H1 (cell line): Measurements from ENCODE around the gene HAS3. TPM values are rescaled to one million over a fixed set of nuclear protein-coding genes. Genes with fewer than 3 reads are reported as not detected.
A peak's percentile ranks its signal among the peaks of the same experiment; 100 is the strongest.

Source experiments
- CTCF ChIA-PET: fragments of 300-600 bp; sonication (Branson Sonifier 250); formaldehyde crosslinking; loops from one replicate; lab custom pipeline; 2021; ENCODE audit not compliant: partially characterized antibody; lab: Charles Lee
- POLR2A ChIA-PET: fragments of 300-600 bp; sonication (Branson Sonifier 250); formaldehyde crosslinking; loops from one replicate; lab custom pipeline; 2021; ENCODE audit warnings: inconsistent platforms; ENCODE audit not compliant: partially characterized antibody; lab: Charles Lee
- DNase-seq, 2 experiments: peaks; one replicate each; pipeline versions ENCODE4 v3.0.0 to v3.0.0-alpha.2; 2010 to 2022; ENCODE audit warnings: low spot score in 2 of 2, low read depth in 1 of 2, mixed read lengths in 1 of 2
- FAIRE-seq: peaks from 2 replicates; lab custom pipeline; 2011; peaks lifted over from hg19 to GRCh38; lab: Jason Lieb, UNC
- H2AFZ ChIP-seq: 2 replicates; pipeline ENCODE4 v1.8.1; 2012; ENCODE audit warnings: low read length, inconsistent platforms
- H2AK5ac ChIP-seq: 2 replicates; pipeline ENCODE4 v1.6.1; 2013; ENCODE audit warnings: low read depth, low read length
- H2BK120ac ChIP-seq: replicated peaks from 2 replicates; pipeline ENCODE3; 2013; ENCODE audit warnings: low read depth, low read length, inconsistent platforms
- H2BK12ac ChIP-seq: 2 replicates; pipeline ENCODE4 v1.6.1; 2013; ENCODE audit warnings: low read depth, low read length
- H2BK15ac ChIP-seq: 2 replicates; pipeline ENCODE4 v1.6.1; 2013; ENCODE audit warnings: low read length
- H2BK20ac ChIP-seq: 2 replicates; pipeline ENCODE4 v1.6.1; 2013; ENCODE audit warnings: low read length
- H2BK5ac ChIP-seq: 2 replicates; pipeline ENCODE4 v1.6.1; 2013; ENCODE audit warnings: low read depth, low read length
- H3K14ac ChIP-seq: 2 replicates; pipeline ENCODE4 v1.6.1; 2013; ENCODE audit warnings: inconsistent platforms; ENCODE audit not compliant: insufficient read length
- H3K18ac ChIP-seq: 2 replicates; pipeline ENCODE4 v1.6.1; 2013; ENCODE audit warnings: low read length; ENCODE audit errors: extremely low read depth
- H3K23ac ChIP-seq: 2 replicates; pipeline ENCODE4 v1.6.1; 2013; ENCODE audit warnings: inconsistent platforms; ENCODE audit not compliant: insufficient read length
- H3K23me2 ChIP-seq: 2 replicates; pipeline ENCODE4 v1.6.1; 2013; ENCODE audit warnings: low read depth, low read length
- H3K27ac ChIP-seq: 2 replicates; pipeline ENCODE4 v1.6.1; 2011; ENCODE audit warnings: low read depth, low read length, inconsistent platforms
- H3K27me3 ChIP-seq, 4 experiments: replicated peaks in 1 of 4; 1 replicate in 1 of 4; 2 replicates in 3 of 4; pipeline versions ENCODE4 v1.6.1 to v1.8.1; 2011 to 2013; ENCODE audit warnings: low read length in 3 of 4, mild to moderate bottlenecking in 3 of 4, inconsistent platforms in 2 of 4, mixed read lengths in 2 of 4, moderate library complexity in 1 of 4; ENCODE audit not compliant: control insufficient read depth in 3 of 4, insufficient read depth in 3 of 4; ENCODE audit errors: extremely low read depth in 1 of 4
- H3K36me3 ChIP-seq, 4 experiments: 2 replicates each; pipeline versions ENCODE4 v1.6.1 to v1.8.1; 2011 to 2013; ENCODE audit warnings: mild to moderate bottlenecking in 4 of 4, low read length in 3 of 4, moderate library complexity in 2 of 4, control low read depth in 1 of 4, inconsistent platforms in 1 of 4; ENCODE audit not compliant: insufficient read depth in 4 of 4, control insufficient read depth in 2 of 4
- H3K4ac ChIP-seq: replicated peaks from 2 replicates; pipeline ENCODE3; 2013; ENCODE audit warnings: low read length, low read depth, mixed read lengths, inconsistent platforms; ENCODE audit not compliant: insufficient read length
- H3K4me1 ChIP-seq, 4 experiments: replicated peaks in 1 of 4; 1 replicate in 1 of 4; 2 replicates in 3 of 4; pipeline versions ENCODE4 v1.6.1 to v1.8.1; 2011 to 2013; ENCODE audit warnings: low read length in 3 of 4, inconsistent platforms in 2 of 4, mixed read lengths in 1 of 4; ENCODE audit not compliant: insufficient read depth in 4 of 4, control insufficient read depth in 3 of 4
- H3K4me2 ChIP-seq, 2 experiments: 2 replicates each; pipeline versions ENCODE4 v1.6.1 to v1.8.1; 2011 to 2013; ENCODE audit warnings: low read depth in 2 of 2, low read length in 2 of 2, control low read depth in 1 of 2, inconsistent platforms in 1 of 2, mild to moderate bottlenecking in 1 of 2; ENCODE audit not compliant: insufficient read depth in 1 of 2
- H3K4me3 ChIP-seq, 4 experiments: fragments of 200-600, 300-600 bp in 1 of 4; sonication (generic), shearing (Covaris generic), sonication (Bioruptor Twin) in 1 of 4; 2 replicates each; pipeline versions ENCODE4 v1.5.1 to v1.8.1; 2011 to 2016; ENCODE audit warnings: low read length in 4 of 4, low read depth in 3 of 4, control low read depth in 2 of 4, inconsistent platforms in 2 of 4, mild to moderate bottlenecking in 2 of 4, mixed read lengths in 1 of 4, moderate library complexity in 1 of 4; ENCODE audit not compliant: insufficient read depth in 2 of 4; ENCODE audit errors: extremely low read depth in 1 of 4
- H3K56ac ChIP-seq: replicated peaks from 2 replicates; pipeline ENCODE3; 2013; ENCODE audit warnings: low read depth, mild to moderate bottlenecking, mixed read lengths, low read length, inconsistent platforms; ENCODE audit not compliant: insufficient read length
- H3K79me1 ChIP-seq: 2 replicates; pipeline ENCODE4 v1.6.1; 2013; ENCODE audit warnings: low read depth, low read length, control low read depth
- H3K79me2 ChIP-seq, 2 experiments: 2 replicates each; pipeline versions ENCODE4 v1.6.1 to v1.8.1; 2012 to 2013; ENCODE audit warnings: low read length in 2 of 2, mild to moderate bottlenecking in 2 of 2, inconsistent platforms in 1 of 2; ENCODE audit not compliant: insufficient read depth in 2 of 2, control insufficient read depth in 1 of 2
- H3K9ac ChIP-seq, 4 experiments: replicated peaks in 1 of 4; 1 replicate in 1 of 4; 2 replicates in 3 of 4; pipeline versions ENCODE4 v1.6.1 to v1.8.1; 2011 to 2013; ENCODE audit warnings: low read depth in 3 of 4, low read length in 3 of 4, control low read depth in 2 of 4, mild to moderate bottlenecking in 2 of 4, moderate library complexity in 2 of 4, inconsistent platforms in 1 of 4; ENCODE audit errors: extremely low read depth in 1 of 4
- H3K9me3 ChIP-seq, 2 experiments: 2 replicates each; pipeline versions ENCODE4 v1.6.1 to v1.8.1; 2012 to 2013; ENCODE audit warnings: mild to moderate bottlenecking in 2 of 2, moderate library complexity in 2 of 2, control low read depth in 1 of 2, inconsistent platforms in 1 of 2, low read depth in 1 of 2, low read length in 1 of 2, mixed read lengths in 1 of 2; ENCODE audit not compliant: insufficient read depth in 2 of 2
- H4K20me1 ChIP-seq, 2 experiments: replicated peaks in 1 of 2; 2 replicates each; pipeline versions ENCODE3 to v1.8.1; 2011 to 2013; ENCODE audit warnings: inconsistent platforms in 2 of 2, low read length in 2 of 2, mild to moderate bottlenecking in 1 of 2; ENCODE audit not compliant: insufficient read depth in 2 of 2, control insufficient read depth in 1 of 2
- H4K5ac ChIP-seq: 2 replicates; pipeline ENCODE4 v1.6.1; 2013; ENCODE audit warnings: low read length, low read depth, mixed read lengths, inconsistent platforms; ENCODE audit not compliant: insufficient read length
- H4K8ac ChIP-seq: 2 replicates; pipeline ENCODE4 v1.8.0; 2013; ENCODE audit warnings: mild to moderate bottlenecking, moderate library complexity, low read length, inconsistent platforms; ENCODE audit not compliant: insufficient read depth; ENCODE audit errors: extremely low read depth
- H4K91ac ChIP-seq: replicated peaks from 2 replicates; pipeline ENCODE3; 2013; ENCODE audit warnings: low read length, mixed read lengths, inconsistent platforms; ENCODE audit not compliant: insufficient read length
- BRCA1 ChIP-seq: IDR thresholded peaks from 2 replicates; pipeline ENCODE4 v1.6.1; 2012; ENCODE audit warnings: low read depth, low read length, improper control_type of control experiment
- CREB1 ChIP-seq: IDR thresholded peaks from 2 replicates; pipeline ENCODE4 v1.6.1; 2012; ENCODE audit warnings: inconsistent platforms
- CTCF ChIP-seq, 3 experiments: IDR thresholded peaks; 1 replicate in 2 of 3; 2 replicates in 1 of 3; pipeline versions ENCODE4 v1.5.1 to v1.6.1; 2011; ENCODE audit warnings: low read length in 3 of 3, mild to moderate bottlenecking in 3 of 3, inconsistent platforms in 2 of 3, low read depth in 1 of 3, moderate library complexity in 1 of 3; ENCODE audit not compliant: insufficient read depth in 1 of 3; ENCODE audit errors: control extremely low read depth in 1 of 3
- POLR2A ChIP-seq, 2 experiments: IDR thresholded peaks; 1 replicate in 1 of 2; 2 replicates in 1 of 2; pipeline ENCODE4 v1.6.1; 2011; ENCODE audit warnings: low read depth in 2 of 2, low read length in 2 of 2, mild to moderate bottlenecking in 2 of 2; ENCODE audit errors: control extremely low read depth in 1 of 2
- RFX5 ChIP-seq: IDR thresholded peaks from 2 replicates; pipeline ENCODE4 v1.6.1; 2011; ENCODE audit warnings: low read depth, low read length, improper control_type of control experiment, borderline replicate concordance
- RXRA ChIP-seq: IDR thresholded peaks from 2 replicates; pipeline ENCODE4 v1.6.1; 2011; ENCODE audit warnings: low read depth, mild to moderate bottlenecking, low read length, moderate library complexity; ENCODE audit not compliant: insufficient read depth
- TAF7 ChIP-seq: optimal IDR thresholded peaks from 2 replicates; pipeline ENCODE3; 2011; ENCODE audit warnings: low read depth, mild to moderate bottlenecking, inconsistent platforms, low read length, moderate library complexity, borderline replicate concordance
- TBP ChIP-seq: IDR thresholded peaks from 2 replicates; pipeline ENCODE4 v1.6.1; 2011; ENCODE audit warnings: low read depth, low read length, improper control_type of control experiment
- TEAD4 ChIP-seq: IDR thresholded peaks from 2 replicates; pipeline ENCODE4 v1.6.1; 2012; ENCODE audit warnings: low read depth, low read length, inconsistent platforms, mixed read lengths
- WGBS, 2 experiments: shearing (Covaris generic) in 1 of 2; methylation state at CpG; one replicate each; pipeline versions ENCODE4 v1.1.6 to v1.1.7; 2013 to 2015; ENCODE audit warnings: low lambda C conversion rate in 2 of 2, mixed read lengths in 2 of 2, inconsistent platforms in 1 of 2, low coverage in 1 of 2, missing lambda C conversion rate in 1 of 2; ENCODE audit not compliant: insufficient replicate concordance in 2 of 2, insufficient coverage in 1 of 2, insufficient read length in 1 of 2; ENCODE audit errors: extremely low coverage in 1 of 2, missing lambda C conversion rate in 1 of 2; 5-methylcytosine and 5-hydroxymethylcytosine counted together
- polyA plus RNA-seq, 7 experiments: library from polyadenylated mRNA; depleted of rRNA in 3 of 7; stranded (reverse) in 5 of 7; unstranded in 2 of 7; fragments of >200 nt in 5 of 7; fragments of 200-250 nt in 2 of 7; gene quantifications; 1 replicate in 5 of 7; 2 replicates in 1 of 7; 4 replicates in 1 of 7; pipeline versions ENCODE4 v1.2.1 to v1.2.3, GENCODE V29; 2011 to 2013; ENCODE audit warnings: missing spikeins in 2 of 7, mixed read lengths in 2 of 7
- total RNA-seq: library from RNA; stranded (reverse); fragmentation: NEBNext Ultra II Directional; extraction: Animal tissue kit (Norgen Biotek cat#: 25700); gene quantifications from 2 replicates; pipeline ENCODE4 v1.2.1, GENCODE V29; 2021

HAS3 gene
- total and polyA plus RNA-seq, 2 of the 8 experiments (the other 6 are each of a cell fraction or from before 2014, with no cell fraction given), result 32.1 to 69.6 TPM

- 82% methylated on average over 3 of the region's 3 CpGs; no CpG with 5 or more reads in 1 of the 2 experiments for WGBS, 2 experiments
- DNase-seq (no peak), FAIRE-seq (no peak)
- Histone ChIP-seq H3K56ac (no peak overlapping the region), H3K27ac (no peak overlapping the region), H4K5ac (no peak overlapping the region), H3K23me2 (no peaks in the 10 kb centered on the region), H3K4me3 (no peak overlapping the region; a peak in 1 of 8 replicates), H3K14ac (no peak overlapping the region), H2BK20ac (peak overlapping the region; percentile 61; the same call in 1 of the 2 replicates), H3K4me1 (peaks cover 11 to 23% (median 13%) of the 10 kb centered on the region in 4 experiments), H2BK120ac (no peak overlapping the region), H2AFZ (no peak overlapping the region; the same call in 1 of the 2 replicates), H4K91ac (no peak overlapping the region), H2AK5ac (no peak overlapping the region), H3K9ac (no peak overlapping the region), H3K27me3 (no peaks in the 10 kb centered on the region), H3K18ac (no peak overlapping the region; the same call in 1 of the 2 replicates), H4K8ac (no peak overlapping the region), H2BK12ac (peak overlapping the region; percentile 27; the same call in 1 of the 2 replicates), H3K4me2 (no peak overlapping the region), H3K79me2 (no peaks in the 10 kb centered on the region), H4K20me1 (no peaks in the 10 kb centered on the region), H3K79me1 (no peaks in the 10 kb centered on the region), H3K9me3 (no peaks in the 10 kb centered on the region), H2BK5ac (peak overlapping the region; percentile 8; the same call in 1 of the 2 replicates), H3K4ac (no peak overlapping the region), H2BK15ac (no peak overlapping the region), H3K36me3 (no peaks in the 10 kb centered on the region), H3K23ac (no peak overlapping the region)
- POLR2A ChIA-PET, result interaction anchor here (1.0 to 3.6 kb wide), 7 partner anchors 9 to 22 kb away, joined by 3 to 9 read pairs (median 5); partner anchors contain the start of gene HAS3
- TF ChIP-seq CREB1 (no peak), POLR2A (IDR thresholded peaks at IDR 0.05; ENCODE audit: control extremely low read depth in 1 of 2, low read depth in 2 of 2, low read length in 2 of 2) (no peak), TAF7 (no peak), CTCF (IDR thresholded peaks at IDR 0.05; ENCODE audit: control extremely low read depth in 1 of 3, insufficient read depth in 1 of 3, low read depth in 1 of 3, low read length in 3 of 3) (no peak), BRCA1 (no peak), TBP (no peak), RXRA (no peak), RFX5 (no peak), TEAD4 (no peak)
- CTCF ChIA-PET, result interaction anchor here (0.6 to 2.7 kb wide), 10 partner anchors 10 to 192 kb away, joined by 3 to 11 read pairs (median 4); partner anchors contain the start of gene HAS3
Measured at GRCh38 chr16:69093974-69094373, 11.5 kb upstream of the HAS3 start.
